GM18526 (cell line): ENCODE measurements around the gene PPEF1.
A peak's percentile ranks its signal among the peaks of the same experiment; 100 is the strongest.

Experiments used
- POLR2A ChIP-seq: IDR thresholded peaks from 3 replicates; pipeline ENCODE4 v1.6.1; 2011; ENCODE audit not compliant: insufficient read length; ENCODE audit errors: extremely low read depth

Gene PPEF1

GRCh38 chrX:18707426-18708049, at the start of gene PPEF1:
Gene PPEF1 (plus strand): TSS chrX:18707645. CDS start chrX:18707781, 136 bp downstream.
- no peak for TF ChIP-seq POLR2A

DNA sequence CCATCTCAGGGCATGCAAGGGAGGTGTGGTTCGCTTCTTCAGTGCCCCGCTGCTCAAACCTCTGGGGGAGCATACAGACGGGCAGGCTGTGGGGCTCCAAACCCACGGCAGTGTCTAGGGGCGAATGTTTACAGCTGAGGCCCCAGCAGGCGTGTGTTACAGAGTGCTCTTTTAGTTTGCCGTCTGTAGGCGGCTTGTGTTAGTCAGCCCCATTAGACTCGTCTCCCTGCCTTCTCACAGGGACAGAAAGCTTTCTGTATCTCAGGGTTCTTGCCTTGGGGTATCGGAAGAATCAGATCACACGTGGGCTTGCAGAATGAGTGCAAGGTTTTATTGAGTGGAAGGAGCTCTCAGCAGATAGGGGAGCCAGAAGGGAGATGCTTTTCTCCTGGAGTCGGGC, 46.2 kb upstream of the PPEF1 start:
- no peak for TF ChIP-seq POLR2A

- no peak for TF ChIP-seq POLR2A
Measured at GRCh38 chrX:18664947-18665346, 42.5 kb upstream of the PPEF1 start.

GRCh38 chrX:18666614-18667013, 40.8 kb upstream of the PPEF1 start:
- TF ChIP-seq POLR2A: no peak

DNA sequence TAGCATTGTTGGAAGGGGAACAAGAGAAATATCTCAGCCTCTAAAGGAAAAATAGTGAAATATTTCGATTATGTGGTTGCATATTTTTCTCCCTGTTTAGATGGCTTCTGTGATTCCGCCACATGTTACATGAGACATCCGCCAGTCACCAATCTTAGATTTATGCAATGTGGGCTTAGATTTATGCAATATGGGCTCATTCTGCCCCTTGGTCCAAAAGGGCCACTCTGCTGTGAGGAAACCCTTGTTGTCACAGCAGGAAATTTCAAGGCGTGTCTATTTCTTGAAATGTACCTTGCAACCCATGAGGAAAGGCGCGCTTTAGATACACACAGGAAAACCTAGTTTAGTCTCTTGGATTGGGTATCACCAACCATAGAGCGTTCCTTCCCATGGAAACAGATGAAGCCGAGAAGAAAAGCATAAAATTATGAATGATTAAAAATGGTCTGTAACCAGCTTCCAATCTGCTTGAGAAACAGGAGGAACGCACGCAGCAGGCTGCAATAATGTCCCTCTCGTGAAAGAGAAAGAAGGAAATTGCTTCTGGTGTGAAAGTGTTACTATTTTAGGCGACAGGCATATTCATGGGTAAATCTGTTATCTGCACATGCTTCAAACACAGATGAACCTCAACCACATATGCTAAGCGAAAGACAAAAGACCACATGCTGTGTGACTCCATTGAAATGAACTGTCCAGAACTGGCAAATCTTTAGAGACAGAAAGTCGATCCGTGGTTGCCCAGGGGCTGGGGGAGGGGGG, 39.2 kb upstream of the PPEF1 start:
- no peak for TF ChIP-seq POLR2A

DNA sequence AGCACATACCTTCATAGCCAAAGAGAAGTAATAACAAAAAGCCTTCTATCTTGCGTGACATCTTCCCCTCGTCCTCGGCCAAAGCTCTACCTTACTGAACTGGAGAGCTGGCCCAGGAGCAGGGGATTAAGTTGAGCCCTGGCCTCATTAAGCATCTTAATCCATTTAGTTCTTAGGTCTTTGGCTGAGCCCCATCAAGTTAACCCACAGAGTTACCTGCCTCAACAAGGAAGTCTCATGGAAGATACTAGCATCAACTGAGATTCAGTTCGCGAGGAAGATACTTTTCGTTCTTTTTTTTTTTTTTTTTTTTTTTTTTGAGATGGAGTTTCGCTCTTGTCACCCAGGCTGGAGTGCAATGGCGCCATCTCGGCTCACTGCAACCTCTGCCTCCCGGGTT, 35.4 kb upstream of the PPEF1 start, which contains the start of gene RS1:
RS1 (minus strand) TSS at position 101 of the 400 bp plus-strand sequence; CDS start at position 61, 40 bp downstream.
- TF ChIP-seq POLR2A: no peak

- no peak for TF ChIP-seq POLR2A
Measured at GRCh38 chrX:18674417-18674787, 33.0 kb upstream of the PPEF1 start.

- TF ChIP-seq POLR2A: peak; percentile 27
Measured at GRCh38 chrX:18674788-18675735, 32.4 kb upstream of the PPEF1 start.

DNA sequence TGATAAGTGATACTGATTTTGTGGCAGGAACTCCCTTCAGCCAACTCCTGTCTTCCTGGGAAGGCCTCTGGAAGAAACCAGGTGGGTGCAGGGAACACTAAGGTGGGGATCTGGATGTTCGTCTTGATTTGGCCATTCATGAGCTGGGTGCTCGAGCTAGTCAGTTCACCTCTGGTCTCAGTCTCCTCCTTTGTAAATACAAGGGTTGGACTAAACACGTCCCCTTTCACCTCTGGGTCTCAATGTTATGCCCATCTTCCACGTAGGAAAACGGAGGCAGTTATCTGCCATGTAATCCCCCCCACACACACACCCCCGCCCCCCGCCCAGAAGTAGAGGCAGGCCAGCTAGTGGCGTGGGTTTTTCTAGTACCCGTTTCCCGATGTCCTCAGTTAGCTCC, 31.4 kb upstream of the PPEF1 start:
- no peak for TF ChIP-seq POLR2A

- TF ChIP-seq POLR2A: no peak
Measured at GRCh38 chrX:18676470-18676869, 31.0 kb upstream of the PPEF1 start.

- no peak for TF ChIP-seq POLR2A
Measured at GRCh38 chrX:18677161-18677869, 30.1 kb upstream of the PPEF1 start.

- no peak for TF ChIP-seq POLR2A
Measured at GRCh38 chrX:18681996-18682395, 25.4 kb upstream of the PPEF1 start.

DNA sequence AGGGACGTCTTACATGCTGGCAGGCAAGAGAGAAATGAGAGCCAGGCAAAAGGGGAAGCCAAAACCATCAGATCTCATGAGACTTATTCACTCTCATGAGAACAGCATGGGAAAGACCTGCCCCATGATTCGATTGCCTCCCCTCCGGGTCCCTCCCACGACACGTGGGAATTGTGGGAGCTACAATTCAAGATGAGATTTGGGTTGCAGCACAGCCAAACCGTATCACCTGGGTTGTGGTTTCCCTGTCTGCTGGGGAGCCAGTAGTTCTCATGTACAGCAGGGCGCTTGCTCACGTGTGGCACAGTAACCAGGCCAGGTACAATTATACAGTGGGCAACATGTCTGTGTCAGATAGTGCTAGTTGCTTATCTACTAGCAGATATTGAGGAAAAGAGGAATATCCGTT, 24.5 kb upstream of the PPEF1 start:
- no peak for TF ChIP-seq POLR2A

- no peak for TF ChIP-seq POLR2A
Measured at GRCh38 chrX:18687856-18688495, 19.5 kb upstream of the PPEF1 start.
